Upper lobe of left lung (tissue), 6 donors: ENCODE data around the gene VASN. TPM values are rescaled to one million over a fixed set of nuclear protein-coding genes. Genes with fewer than 3 reads are reported as not detected.

ENCODE experiments used
- ATAC-seq, 2 donors: fragments of 200-7000 bp; cut with Tn5 transposase; one replicate each; pipeline ENCODE4 v1.9.1; 2022; ENCODE audit warnings: mild to moderate bottlenecking in 2 of 2, moderate library complexity in 2 of 2; ENCODE audit not compliant: low FRiP score in 2 of 2
- DNase-seq, 2 donors: peaks; one replicate each; pipeline ENCODE4 v3.0.0-alpha.2; 2019 to 2020
- H3K27ac ChIP-seq, 4 donors: fragments of 200-600 bp; sonication (generic); one replicate each; pipeline ENCODE4 v1.5.1; 2016 to 2019
- H3K27me3 ChIP-seq, 4 donors: fragments of 200-600 bp; sonication (generic); one replicate each; pipeline ENCODE4 v1.5.1; 2017 to 2019
- H3K36me3 ChIP-seq, 4 donors: fragments of 200-600 bp; sonication (generic); one replicate each; pipeline ENCODE4 v1.5.1; 2016 to 2019
- H3K4me1 ChIP-seq, 4 donors: fragments of 200-600 bp; sonication (generic); one replicate each; pipeline ENCODE4 v1.5.1; 2018 to 2019
- H3K4me3 ChIP-seq, 4 donors: fragments of 200-600 bp; sonication (generic); one replicate each; pipeline ENCODE4 v1.5.1; 2017 to 2019; ENCODE audit warnings: mild to moderate bottlenecking in 2 of 4, moderate library complexity in 1 of 4
- H3K9me3 ChIP-seq, 4 donors: fragments of 200-600 bp; sonication (generic); one replicate each; pipeline ENCODE4 v1.5.1; 2018 to 2019
- EP300 ChIP-seq, 4 donors: sonication (generic); formaldehyde crosslinking; IDR thresholded peaks; one replicate each; pipeline ENCODE4 v1.5.1; 2017; ENCODE audit warnings: antibody characterized with exemption in 4 of 4, control low read depth in 2 of 4
- POLR2A ChIP-seq, 4 donors: fragments of 450-650 bp; IDR thresholded peaks; one replicate each; pipeline ENCODE4 v1.5.1; 2016 to 2017; ENCODE audit warnings: antibody characterized with exemption in 4 of 4, mild to moderate bottlenecking in 2 of 4
- POLR2AphosphoS5 ChIP-seq, 2 donors: sonication (generic); formaldehyde crosslinking; IDR thresholded peaks; one replicate each; pipeline ENCODE4 v1.5.1; 2017; ENCODE audit warnings: antibody characterized with exemption in 2 of 2
- WGBS, 2 donors: methylation state at CpG; one replicate each; pipeline ENCODE4 v1.1.5; 2017 to 2018; 5-methylcytosine and 5-hydroxymethylcytosine counted together
- total RNA-seq, 6 donors: library from RNA; depleted of rRNA in 4 of 6; stranded (reverse); fragments of >200 nt in 4 of 6; gene quantifications; one replicate each; pipeline versions ENCODE4 v1.1.0 to v1.2.1, GENCODE V29; 2016 to 2021
- TF ChIP-seq, protein P1 (sequence below), 6 experiments: fragments of 450-650 bp in 4 of 6; fragments of 200-600 bp in 2 of 6; sonication (generic) in 2 of 6; IDR thresholded peaks; one replicate each; pipeline ENCODE4 v1.5.1; 2016 to 2019; ENCODE audit warnings: antibody characterized with exemption in 6 of 6
- donor health status: DM: no; HTN: no; CAD: no; lungs with moderate emphysema.
- donor health status: DM: no; HTN: yes; CAD: no; lungs with severe emphysema.

Gene VASN
- total RNA-seq, 6 donors from 2014 or later, result 11.4 to 40.6 (median 30.2) TPM

DNA sequence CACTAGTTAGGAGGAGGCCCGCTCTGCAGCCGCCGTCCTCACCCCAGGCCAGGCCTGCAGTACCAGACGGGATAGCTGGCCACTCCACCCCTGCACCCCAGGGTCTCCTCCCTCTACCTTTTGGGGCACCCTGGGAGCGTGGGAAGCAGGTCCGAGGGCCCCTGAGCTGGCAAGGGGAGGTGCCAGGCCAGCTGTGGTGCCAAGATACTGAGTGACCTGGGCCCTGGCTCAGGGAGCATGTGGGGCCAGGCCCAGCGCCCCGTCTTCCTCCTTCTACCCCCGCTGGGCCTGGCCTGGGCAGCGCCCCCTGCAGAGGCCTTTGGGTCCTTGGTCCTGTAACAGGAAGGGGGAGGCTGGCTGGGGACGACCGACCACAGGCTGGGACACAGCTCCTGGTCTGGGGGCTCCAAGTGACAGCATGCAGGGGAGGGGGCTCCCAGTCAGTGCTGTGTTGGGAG, 33.5 kb upstream of the VASN start:
- H3K9me3 ChIP-seq, result no peaks in the 10 kb centered on the region
- H3K27ac ChIP-seq, result peak overlapping the region in 3 of 4 donors; percentile 74 to 88 (median 75)
- 35 to 84% methylated on average over 2 to 11 of the region's 12 CpGs for WGBS, 2 donors
- no peak for ATAC-seq
- peak in 1 of 2 donors; percentile 75 for DNase-seq
- no peak overlapping the region for H3K4me3 ChIP-seq
- no peak for TF ChIP-seq EP300 (IDR thresholded peaks at IDR 0.05)
- TF ChIP-seq POLR2AphosphoS5 (IDR thresholded peaks at IDR 0.05), result no peak
- TF ChIP-seq, protein P1, sequence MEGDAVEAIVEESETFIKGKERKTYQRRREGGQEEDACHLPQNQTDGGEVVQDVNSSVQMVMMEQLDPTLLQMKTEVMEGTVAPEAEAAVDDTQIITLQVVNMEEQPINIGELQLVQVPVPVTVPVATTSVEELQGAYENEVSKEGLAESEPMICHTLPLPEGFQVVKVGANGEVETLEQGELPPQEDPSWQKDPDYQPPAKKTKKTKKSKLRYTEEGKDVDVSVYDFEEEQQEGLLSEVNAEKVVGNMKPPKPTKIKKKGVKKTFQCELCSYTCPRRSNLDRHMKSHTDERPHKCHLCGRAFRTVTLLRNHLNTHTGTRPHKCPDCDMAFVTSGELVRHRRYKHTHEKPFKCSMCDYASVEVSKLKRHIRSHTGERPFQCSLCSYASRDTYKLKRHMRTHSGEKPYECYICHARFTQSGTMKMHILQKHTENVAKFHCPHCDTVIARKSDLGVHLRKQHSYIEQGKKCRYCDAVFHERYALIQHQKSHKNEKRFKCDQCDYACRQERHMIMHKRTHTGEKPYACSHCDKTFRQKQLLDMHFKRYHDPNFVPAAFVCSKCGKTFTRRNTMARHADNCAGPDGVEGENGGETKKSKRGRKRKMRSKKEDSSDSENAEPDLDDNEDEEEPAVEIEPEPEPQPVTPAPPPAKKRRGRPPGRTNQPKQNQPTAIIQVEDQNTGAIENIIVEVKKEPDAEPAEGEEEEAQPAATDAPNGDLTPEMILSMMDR (IDR thresholded peaks at IDR 0.05), result no peak
- TF ChIP-seq POLR2A (IDR thresholded peaks at IDR 0.05), result no peak
- H3K27me3 ChIP-seq, result no peaks in the 10 kb centered on the region
- peaks cover 34 to 52% (median 39%) of the 10 kb centered on the region in 4 donors for H3K4me1 ChIP-seq
- peaks cover 2 to 72% (median 51%) of the 10 kb centered on the region in 4 donors for H3K36me3 ChIP-seq

DNA sequence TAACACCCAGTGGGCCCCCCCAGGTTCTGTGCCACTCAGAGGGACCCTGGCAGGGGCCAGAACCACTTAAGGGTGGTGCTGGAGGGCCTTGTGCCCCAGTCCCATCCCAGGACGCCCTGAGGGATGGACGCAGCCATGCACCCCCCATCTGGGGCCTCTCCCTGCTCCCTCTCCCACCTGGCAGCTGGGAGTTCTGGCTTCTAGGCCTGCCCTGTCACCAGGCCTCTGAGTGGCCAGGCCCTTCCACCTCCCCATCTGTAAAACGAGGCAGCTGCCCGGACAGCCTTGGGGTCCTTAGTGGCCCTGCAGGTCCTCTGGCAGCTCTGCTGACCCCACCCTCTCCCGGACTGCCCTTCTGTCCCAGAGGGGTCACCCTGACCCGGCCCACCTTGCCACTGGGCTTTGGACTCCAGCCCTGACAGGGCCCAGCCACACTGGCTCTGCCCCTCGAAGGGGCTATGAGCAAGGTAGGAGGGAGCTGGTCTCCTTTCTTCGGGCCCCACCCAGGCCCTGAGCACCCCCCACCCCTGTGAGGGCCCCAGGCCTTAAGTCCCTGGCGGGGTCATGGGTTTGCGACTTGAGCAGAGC, 32.8 kb upstream of the VASN start:
- Histone ChIP-seq H3K4me1 (peaks cover 40 to 58% (median 46%) of the 10 kb centered on the region in 4 donors), H3K36me3 (peaks cover 2 to 66% (median 50%) of the 10 kb centered on the region in 4 donors), H3K27ac (peak overlapping the region; percentile 66 to 88 (median 74)), H3K27me3 (no peaks in the 10 kb centered on the region), H3K9me3 (no peaks in the 10 kb centered on the region), H3K4me3 (no peak overlapping the region)
- DNase-seq, result peak in 1 of 2 donors; percentile 44
- TF ChIP-seq POLR2AphosphoS5 (IDR thresholded peaks at IDR 0.05) (no peak), EP300 (IDR thresholded peaks at IDR 0.05) (no peak), POLR2A (IDR thresholded peaks at IDR 0.05) (no peak)
- TF ChIP-seq, protein P1 (IDR thresholded peaks at IDR 0.05), result no peak
- WGBS, 2 donors, result 79 to 82% methylated on average over 7 to 10 of the region's 10 CpGs
- no peak for ATAC-seq

DNA sequence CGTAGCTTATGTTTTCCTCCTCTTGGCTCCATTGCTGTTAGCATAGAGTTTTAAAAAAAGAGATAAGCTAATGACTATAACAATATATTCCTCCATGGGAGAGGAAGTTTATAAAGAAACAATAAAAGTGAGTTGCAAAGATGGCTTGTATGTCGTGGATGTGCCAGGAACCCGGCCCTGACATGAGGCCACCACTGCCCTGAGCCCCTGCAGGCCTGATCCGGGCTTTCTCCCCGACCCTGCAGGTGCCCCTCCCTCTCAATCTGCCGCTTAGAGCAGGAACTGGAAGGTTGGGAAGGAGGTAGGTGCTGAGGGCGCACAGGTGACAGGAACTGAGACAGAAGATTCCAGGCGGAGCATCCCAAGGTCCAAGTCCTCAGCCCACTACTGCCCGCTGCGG, 32.2 kb upstream of the VASN start:
- DNase-seq, result no peak
- no peaks in the 10 kb centered on the region for H3K9me3 ChIP-seq
- H3K4me1 ChIP-seq, result peaks cover 42 to 61% (median 48%) of the 10 kb centered on the region in 4 donors
- H3K4me3 ChIP-seq, result no peak overlapping the region
- TF ChIP-seq POLR2AphosphoS5 (IDR thresholded peaks at IDR 0.05) (no peak), POLR2A (IDR thresholded peaks at IDR 0.05) (no peak), EP300 (IDR thresholded peaks at IDR 0.05) (no peak)
- TF ChIP-seq, protein P1 (IDR thresholded peaks at IDR 0.05), result no peak
- no peak for ATAC-seq
- no peaks in the 10 kb centered on the region for H3K27me3 ChIP-seq
- peaks cover 2 to 63% (median 50%) of the 10 kb centered on the region in 4 donors for H3K36me3 ChIP-seq
- WGBS, 2 donors, result 51 to 71% methylated on average over 9 to 10 of the region's 10 CpGs
- H3K27ac ChIP-seq, result peak overlapping the region; percentile 66 to 88 (median 74)

DNA sequence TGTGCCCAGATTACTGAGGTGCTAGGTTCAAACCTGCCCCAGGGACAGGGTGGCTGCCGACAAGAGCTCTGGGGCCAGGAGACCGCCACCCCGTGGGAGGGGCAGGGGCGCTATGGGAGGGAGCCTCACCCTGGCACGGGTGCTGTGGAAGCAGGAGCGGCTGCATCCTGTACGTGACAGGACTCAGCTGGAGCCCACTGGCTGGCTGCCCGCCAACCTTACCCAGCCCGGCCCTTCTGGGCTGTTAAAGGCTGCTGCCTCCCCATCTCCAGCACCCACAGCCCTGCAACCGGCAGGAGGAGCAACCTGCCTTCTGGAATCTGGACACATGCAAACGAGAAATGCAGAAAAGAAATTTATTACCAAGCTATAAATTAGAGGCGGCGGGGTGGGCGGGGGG, 31.7 kb upstream of the VASN start:
- Histone ChIP-seq H3K4me1 (peaks cover 45 to 63% (median 50%) of the 10 kb centered on the region in 4 donors), H3K27me3 (no peaks in the 10 kb centered on the region), H3K27ac (peak overlapping the region; percentile 66 to 88 (median 74)), H3K4me3 (no peak overlapping the region), H3K36me3 (peaks cover 2 to 58% (median 46%) of the 10 kb centered on the region in 4 donors), H3K9me3 (no peaks in the 10 kb centered on the region)
- 35 to 39% methylated on average over 7 to 12 of the region's 14 CpGs for WGBS, 2 donors
- ATAC-seq, result peak in 1 of 2 donors; percentile 5
- DNase-seq, result peak; percentile 67 to 89
- TF ChIP-seq, protein P1 (IDR thresholded peaks at IDR 0.05), result peak in 5 of 6 experiments; percentile 8 to 33 (median 25)
- TF ChIP-seq EP300 (IDR thresholded peaks at IDR 0.05) (peak in 1 of 4 donors; percentile 12), POLR2AphosphoS5 (IDR thresholded peaks at IDR 0.05) (peak; percentile 52 to 73), POLR2A (IDR thresholded peaks at IDR 0.05) (no peak)
